Measurements from ENCODE around the gene STARD8.

STARD8 gene

DNA sequence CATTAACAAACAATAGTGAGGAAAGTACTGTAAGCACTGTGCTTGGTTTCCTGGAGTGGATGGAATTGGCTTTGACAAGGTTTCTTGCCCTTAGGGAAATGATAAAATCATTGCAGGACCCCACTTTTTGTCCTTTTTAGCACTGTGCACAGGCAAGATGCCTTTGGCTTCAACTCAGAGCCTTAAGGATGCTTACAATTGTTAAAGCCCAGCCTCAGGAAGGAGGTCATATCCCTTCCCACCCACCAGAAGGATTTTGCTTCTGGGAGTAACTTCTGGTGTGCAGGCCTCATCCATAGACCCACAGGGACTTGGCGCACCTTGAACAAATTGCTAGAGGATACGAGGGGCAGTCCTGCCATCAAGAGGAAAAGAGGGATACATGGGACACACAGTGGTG lies 44.5 kb downstream of the STARD8 start:
- DNase-seq (ENCODE audit: low read depth), result no peak

DNA sequence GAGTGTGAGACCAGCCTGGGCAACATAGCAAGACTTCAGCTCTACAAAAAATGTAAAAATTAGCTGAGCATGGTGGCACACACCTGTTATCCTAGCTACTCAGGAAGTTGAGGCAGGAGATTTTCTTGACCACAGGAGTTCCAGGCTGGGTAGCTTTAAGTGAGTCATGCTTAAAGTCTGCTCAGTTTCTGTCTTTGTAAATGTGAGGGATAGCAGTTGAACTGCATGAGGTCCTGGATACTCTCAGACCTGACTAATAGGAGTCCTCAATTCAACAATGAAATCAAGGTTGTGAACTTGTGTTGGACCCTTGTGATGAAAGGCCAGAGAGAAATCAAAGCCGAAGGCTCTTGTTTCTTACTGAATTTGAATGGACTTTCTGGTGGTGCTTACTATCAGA lies 45.2 kb downstream of the STARD8 start:
- DNase-seq (ENCODE audit: low read depth), result no peak

DNA sequence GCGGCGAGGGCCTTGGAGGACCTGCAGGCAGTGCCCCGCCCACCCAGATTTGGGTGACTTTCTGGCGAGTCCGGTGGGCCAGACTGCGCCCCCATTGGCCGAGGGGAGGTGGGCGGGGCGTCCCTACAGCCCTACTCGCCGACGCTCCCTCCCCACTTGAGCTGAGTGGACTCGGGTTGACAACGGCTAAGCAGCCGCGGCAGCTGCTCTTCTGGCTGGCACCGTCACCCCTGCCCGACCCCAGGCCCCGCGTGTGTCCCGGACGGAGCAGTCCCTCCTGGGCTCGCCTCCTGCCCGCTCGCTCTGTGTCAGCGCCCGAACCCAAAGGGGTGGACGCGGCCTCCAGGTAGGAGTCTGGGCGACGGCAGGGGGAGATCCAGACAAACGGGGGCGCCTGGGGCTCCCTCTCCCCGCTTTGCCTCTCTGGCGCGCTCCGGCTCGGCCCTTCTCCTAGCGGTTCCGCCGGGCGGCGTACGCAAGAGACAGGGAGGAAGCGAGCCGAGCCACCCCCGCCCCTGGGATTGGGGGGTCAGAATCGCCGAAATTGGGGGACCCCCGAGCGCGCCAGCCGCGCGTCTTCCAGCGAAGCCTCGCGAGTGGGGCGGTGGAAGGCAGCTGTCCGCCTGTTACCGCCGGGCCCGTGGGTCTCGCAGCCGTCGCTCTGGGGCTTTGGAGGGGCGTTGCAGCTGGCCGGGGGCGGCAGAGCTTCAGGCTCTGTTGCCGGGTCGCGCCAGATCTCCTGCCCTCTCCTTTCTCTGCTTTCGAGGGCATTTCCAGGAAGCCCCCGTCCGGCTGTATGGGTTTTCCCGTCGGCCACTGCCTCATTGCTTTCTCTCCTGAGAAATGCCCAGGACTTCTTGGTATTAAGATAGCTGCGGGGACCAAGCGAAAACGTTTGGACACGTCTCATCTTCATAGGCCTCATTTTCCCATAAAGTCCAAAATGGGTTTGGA lies 46.3 kb downstream of the STARD8 start:
- DNase-seq (ENCODE audit: low read depth), result no peak

DNA sequence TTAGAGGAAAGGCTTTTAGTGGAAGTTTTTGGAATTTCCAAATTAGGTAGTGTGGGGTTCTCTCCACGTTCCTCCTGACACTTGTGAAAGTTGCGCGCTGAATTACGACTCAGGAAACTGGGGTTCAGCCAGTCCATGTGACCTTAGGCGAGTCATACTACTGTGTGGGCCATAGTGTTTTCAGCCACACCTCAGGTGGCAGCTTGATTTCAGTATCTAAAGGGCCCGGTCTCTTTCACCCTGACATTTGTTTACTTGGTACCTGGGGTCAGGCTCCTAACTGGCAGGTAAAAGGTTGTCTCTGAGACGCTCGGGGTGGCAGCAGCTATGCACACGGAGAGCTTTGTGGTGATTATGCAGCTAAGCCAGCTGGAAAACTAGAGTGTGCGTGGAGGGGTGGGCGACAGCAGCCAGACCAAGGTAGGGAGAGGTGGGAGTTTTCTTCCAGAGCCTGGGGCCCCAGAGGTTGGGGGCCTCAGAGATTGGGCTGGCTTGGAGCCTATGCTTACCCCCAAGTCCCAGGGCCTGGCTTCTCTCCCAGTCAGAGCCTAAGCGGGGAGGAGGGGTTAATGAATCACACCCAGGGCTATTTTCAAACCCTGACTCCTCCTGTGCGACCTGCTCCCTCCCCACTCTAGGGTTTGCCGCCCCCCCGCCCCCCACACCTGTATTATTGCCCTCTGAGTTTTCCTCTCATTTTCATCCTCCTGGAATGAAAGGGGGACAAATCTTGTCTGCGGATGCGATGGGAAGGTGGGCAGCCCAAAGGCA lies 47.2 kb downstream of the STARD8 start:
- DNase-seq (ENCODE audit: low read depth), result no peak

DNA sequence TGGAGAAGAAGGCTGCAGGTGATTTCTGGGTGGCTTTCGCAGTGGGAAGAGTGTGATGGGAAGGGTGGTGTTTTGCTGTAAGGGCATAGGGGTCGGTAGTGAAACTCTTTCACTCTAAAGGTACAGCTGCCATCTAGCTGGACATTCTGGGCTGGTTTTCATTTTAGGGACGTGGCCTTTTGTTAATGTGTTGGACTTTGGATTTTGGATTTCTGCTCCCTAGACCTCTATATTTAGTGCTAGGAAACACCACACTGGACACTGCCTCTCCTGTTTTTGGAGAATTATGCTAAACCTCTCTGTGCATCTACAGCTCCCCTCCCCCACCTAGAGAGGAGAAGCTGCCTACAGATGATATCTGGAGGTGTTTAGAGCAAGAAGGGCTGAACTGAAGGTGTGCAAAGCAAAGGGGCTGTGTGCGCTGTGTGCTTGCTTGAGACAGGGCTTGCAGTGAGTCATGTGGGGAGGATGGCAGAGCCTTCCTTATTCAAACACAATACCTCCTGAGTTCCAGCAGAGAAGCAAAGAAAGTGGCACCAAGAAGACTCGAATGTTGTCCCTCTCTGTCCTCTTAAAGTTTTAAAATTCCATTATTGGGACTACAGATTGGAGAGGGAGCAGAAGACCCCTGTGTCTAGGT lies 47.9 kb downstream of the STARD8 start:
- no peak for DNase-seq (ENCODE audit: low read depth)

DNA sequence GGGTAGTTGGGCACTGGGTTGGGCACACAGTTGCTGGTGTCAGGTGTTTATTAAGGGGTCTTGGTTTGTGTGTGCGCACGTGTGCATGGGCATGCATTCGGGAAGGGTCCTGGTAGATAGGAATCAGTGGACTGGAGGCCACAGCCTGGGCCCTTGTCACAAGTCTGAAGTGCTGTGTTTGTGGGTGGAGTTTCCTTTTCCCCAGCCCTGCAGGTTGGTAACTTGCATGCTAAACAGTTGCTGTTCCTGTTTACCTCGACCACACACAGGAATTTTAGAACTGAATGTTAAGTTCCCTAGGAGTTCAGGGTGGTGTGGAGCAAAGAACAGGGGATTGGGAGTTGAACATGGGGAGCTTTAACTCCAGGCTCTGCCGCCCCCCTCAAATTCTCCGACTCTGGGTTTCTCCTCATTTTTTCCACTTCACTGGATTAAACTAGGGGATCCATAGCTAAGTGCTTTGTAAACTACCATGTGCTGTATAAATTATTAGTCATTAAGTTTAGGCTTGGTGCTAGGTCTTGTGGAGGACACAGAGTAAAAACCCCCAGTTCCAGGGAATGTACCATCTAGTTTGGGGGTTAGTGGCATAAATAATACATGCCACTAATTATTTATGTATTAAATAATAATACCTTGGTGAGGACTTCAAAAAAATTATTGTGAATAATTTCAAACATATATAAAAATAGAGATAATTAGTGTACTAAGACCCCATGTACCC lies 49.0 kb downstream of the STARD8 start:
- no peak for DNase-seq (ENCODE audit: low read depth)

DNA sequence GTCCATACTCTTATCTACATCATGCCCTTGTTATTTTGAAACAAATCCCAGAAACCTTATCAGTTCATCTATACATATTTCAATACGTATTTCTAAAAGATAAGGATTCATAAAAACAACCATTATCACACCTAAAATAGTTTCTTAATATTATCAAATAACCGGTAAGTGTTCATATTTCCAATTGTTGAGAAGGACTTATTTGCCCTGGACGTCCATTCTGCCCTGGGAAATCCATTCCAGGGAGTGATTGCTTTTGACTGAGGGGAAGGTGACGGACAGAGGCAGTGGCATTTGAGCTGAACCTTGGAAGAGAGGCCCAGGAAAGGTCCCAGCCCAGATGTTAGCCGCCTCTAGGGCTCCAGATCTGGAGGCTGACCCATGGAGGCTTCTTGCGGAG lies 49.6 kb downstream of the STARD8 start:
- no peak for DNase-seq (ENCODE audit: low read depth)

DNA sequence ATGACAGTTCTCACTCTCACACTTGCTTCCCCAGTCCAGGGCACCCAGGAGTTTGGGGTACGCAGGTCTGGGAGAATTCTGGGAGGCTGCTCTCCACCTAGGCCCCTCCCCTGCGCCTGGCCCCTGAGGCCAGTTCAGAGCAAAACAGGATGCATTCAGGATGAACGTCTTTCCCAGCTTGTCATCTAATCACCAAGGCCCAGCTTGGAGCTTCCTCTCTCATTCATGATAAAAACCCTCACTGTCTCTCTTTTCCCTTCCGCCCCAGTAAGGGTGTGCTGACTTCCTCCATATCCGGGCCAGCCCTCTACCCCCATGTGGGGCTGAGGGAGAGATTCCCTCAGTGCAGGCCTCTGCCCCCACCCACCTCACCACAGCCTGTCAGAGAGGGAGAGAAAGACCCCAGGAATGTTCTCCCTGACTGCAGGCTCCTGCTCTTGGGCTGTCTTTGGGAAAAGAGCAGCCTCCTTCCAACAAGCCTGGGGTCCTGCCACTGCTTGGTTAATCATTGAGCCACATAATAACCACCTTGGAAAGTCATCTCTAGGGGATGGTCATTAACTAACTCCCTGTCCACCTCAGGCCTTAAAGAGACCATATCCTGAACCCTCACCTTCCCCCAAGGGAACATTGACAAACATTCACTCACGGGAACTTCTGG lies 50.1 kb downstream of the STARD8 start:
- DNase-seq (ENCODE audit: low read depth), result no peak

DNA sequence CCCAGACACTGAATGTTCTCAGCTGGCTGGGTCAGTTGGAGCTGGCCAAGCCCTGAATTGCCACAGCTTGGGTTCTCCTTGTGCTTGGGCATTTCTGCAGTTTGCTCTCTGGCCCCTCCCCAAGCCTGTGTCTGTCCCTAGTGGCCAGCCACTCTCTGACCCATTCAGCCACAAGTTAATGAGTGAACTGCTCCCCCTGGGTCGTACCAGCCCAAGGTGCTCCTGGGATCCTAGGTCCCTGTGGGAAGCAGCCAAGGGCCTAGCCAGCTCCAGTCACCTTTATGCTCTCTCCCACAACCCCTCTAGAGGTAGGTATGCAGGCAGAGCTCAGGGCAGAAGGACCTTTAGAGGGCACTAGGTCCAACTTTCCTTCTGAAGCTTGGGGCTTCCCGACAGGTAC lies 51.5 kb downstream of the STARD8 start:
- DNase-seq (ENCODE audit: low read depth), result no peak

DNA sequence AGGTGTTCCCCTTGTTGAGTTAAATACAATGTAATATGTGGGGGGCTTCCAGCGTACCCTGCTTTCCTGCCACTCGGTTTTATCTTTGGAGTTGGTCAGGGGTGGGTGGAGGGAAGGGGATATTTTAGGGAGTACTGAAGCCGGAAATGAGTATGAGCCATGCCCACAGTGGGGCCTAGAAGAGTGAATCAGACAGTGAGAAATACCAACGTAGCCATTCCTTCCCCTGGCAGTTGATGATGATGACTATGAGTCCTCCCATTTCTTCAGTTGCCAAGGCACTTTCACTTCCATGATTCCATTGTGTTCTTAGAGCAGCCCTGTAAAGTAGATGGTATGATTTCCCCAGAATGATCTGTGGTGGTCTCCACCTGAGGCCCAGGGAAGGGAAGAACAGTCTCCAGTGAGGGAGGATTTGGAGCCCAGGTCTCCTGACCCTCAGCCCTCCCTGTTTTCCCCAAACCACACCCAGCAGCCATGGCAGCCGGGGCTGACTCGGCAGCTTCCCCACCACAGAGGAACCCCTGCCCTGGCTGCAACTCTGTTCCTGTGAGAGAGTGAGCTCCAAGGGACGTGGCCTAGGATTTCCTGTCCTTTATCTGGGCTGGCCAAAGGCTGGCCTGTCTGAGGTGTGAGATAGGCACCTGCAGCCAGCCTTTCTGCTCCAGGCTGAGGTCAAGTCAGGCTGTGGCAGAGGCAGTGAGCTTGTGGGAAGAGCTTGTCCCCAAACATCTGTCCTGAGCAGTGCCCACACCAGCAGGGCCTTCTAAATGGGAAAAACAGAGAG lies 52.7 kb downstream of the STARD8 start:
- DNase-seq (ENCODE audit: low read depth), result no peak

DNA sequence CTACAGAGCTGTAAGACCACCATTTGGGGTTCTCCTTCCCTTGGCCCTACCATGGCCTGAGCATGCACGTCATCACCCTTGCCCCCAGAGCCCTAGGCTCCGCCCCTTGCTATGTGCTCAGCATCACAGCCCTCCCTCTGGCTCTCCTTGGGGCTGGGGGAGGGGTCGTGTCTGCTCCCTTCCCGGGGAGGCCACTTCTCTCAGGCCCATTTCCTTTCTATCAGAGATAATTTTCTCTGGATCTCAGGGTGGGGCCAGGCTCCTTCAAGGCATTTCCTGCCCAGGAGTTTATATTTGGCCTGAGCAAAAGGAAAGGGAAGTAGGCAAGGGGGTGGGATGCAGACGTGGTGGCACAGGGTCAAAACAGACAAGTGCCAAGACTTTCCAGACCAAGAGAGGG lies 55.9 kb downstream of the STARD8 start:
- DNase-seq (ENCODE audit: low read depth), result no peak

DNA sequence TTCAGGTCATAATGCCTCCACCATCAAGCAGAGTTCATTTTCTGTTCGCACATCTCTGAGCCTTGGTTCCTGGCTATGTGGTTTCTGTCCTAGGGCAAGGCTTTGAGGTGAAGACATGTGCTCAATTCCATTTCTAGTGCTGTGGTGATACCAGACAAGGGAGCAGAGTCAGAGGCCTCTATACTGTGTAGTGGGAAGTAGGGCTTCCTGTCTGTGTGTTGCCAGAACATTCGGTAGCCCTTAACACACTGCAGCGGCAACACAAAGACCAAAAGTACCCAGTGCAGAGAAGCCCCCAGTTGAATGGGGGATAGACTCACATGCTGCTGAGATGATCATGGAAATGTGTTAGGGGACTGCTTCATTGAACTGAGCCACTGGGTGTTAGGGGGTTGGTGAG lies 56.4 kb downstream of the STARD8 start:
- DNase-seq (ENCODE audit: low read depth), result no peak

DNA sequence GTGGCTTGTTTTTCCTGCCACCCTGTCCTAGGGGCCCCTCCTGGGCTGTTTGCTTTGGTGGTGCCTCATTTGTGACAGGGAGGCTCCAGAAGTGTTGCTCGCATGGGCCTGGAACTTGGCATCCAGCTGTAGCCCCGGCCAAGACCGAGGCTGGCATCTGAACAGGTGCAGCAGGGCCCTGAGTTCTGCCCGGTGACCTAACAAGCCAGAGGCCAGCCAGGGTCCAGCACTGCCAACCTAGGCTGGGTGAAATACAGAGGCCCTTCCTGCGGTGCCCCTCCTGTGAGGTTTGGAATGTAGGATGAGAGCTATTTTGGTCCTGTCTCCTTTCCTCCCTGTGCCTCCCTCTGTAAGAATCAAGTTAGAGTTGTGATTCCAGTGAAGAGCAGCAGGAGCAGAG lies 58.5 kb downstream of the STARD8 start:
- DNase-seq (ENCODE audit: low read depth), result no peak

DNA sequence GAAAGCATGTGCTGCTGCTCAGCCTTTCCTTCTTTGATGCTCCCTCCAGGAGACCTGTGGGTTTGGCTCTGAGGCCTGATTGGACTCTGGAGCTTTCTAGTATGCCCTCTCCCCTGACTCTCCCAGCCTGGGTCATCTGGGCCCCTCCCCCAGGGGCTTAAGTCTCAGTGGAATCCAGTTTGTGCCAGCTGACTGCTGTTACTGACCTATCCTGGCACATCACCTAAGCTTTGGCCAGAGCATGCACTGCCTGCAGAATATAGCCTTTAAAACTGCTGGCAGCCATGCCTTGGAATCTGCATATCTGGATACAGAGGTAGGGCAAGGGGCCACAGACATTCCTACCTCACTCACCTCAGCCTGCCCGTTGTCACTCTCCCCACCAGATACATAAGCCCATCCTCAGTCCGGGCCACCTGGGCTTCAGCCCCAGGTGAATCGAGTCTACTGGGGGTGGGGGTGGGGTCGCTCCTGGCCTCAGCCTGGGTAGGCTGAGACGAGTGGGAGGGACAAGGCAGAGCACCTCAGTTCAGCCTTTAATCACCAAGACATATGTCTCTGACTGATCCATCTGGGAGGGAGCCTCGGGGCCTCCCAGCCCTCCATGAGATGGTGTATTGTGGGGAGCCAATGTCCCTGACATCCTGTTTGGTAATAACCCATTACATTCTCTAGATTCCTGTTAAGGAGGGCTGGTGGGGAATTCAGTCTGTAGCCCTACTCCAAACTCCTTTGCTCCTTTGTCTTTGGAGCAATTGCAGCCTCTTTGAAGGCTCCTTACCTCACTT lies 61.2 kb downstream of the STARD8 start:
- DNase-seq (ENCODE audit: low read depth), result no peak

DNA sequence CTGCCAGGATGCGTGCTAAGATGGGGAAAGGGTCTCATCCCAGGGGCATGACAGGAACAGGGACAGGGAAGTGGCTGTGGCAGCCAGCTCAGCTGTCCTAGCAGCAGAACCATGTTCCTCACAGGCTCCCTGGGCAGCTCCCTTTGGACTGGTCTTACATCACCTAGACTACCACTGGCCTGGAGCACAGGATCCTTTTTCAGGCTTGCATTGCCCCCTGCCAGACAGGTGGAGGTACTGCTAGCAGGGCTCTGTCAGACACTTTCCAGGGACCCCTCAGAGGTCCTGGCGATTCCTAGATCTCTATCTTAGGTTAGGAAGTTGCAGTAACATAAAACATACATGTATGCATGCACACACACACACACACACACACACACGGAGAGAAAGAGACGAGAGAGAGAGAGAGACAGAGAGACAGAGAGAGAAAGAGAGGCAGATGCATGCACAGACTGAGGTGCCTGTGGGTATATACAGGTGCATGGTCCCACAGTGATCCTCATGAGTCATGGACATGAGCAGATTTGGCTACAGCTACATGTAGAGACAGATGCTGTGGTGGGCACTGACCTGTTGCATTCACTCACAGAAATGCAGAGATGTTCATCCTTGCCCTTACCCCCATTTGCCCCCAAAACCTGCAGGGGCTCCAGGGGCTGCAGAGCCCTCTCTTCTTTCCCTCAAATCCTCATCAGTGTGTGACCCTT lies 63.6 kb downstream of the STARD8 start:
- DNase-seq (ENCODE audit: low read depth), result no peak

DNA sequence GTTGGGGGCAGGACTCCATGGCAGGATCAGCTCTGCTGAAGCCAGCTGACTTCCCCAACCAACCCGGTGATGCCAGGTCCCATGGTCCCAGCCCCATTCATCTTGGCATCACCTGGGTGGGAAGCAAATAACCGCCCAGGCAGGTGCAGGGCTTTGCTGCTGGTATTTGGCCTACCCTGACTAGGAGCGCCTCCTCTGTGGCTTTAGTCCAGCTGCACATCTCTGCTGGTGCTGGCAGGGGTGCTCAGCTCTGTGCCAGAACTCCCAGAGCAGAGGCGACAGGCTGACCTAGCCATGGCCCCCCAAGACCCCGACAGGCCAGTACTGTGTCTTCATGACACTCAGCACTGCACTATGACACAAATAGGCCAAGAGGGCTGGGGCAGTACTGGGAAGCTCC lies 64.4 kb downstream of the STARD8 start:
- no peak for DNase-seq (ENCODE audit: low read depth)

DNA sequence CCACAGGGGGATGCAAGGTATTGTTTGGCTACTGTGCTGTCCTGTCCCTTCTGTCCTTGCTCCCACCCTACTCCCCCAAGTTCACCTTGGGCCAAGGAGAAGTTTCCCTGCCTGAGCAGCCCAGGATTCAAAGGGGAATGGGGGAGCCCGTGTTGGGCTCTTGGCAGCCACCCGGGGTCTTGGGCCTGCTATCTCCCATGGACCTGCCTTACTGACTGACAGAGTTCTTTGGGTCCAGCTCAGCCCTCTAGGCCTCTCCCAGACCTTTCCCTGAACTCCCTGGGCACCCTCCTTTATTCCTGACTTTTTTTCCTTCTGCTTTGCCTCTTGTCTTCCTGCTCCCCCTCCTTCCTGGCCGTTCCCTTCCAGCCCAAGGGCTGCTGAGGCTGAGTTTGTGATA lies 67.4 kb downstream of the STARD8 start:
- no peak for DNase-seq (ENCODE audit: low read depth)

DNA sequence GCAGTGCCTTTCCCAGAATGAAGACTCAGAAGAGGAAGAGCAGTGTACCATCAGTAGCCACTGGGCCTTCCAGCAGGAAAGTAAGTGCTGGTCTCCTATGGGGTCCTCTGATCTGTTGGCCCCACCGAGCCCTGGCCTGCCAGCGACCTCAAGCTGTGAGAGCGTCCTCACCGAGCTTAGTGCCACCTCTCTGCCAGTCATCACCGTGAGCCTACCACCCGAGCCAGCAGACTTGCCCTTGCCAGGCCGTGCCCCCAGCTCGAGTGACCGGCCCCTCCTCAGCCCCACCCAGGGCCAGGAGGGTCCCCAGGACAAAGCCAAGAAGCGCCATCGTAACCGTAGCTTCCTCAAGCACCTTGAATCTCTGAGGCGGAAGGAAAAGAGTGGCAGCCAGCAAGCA lies 69.7 kb downstream of the STARD8 start:
- no peak for DNase-seq (ENCODE audit: low read depth)
